Stimulated activated CD8-positive, alpha-beta memory T cell treated with anti-CD3 and anti-CD28 coated beads, Interleukin-4, amount 100 ng/mL, for 4 hours (primary cell): Measurements from ENCODE around the gene CLIP4.

Experiments
- DNase-seq, 2 donors: peaks; one replicate each; pipeline ENCODE4 v3.0.0-alpha.2; 2020; ENCODE audit warnings: low read depth in 2 of 2, low spot score in 1 of 2

Gene CLIP4

DNA sequence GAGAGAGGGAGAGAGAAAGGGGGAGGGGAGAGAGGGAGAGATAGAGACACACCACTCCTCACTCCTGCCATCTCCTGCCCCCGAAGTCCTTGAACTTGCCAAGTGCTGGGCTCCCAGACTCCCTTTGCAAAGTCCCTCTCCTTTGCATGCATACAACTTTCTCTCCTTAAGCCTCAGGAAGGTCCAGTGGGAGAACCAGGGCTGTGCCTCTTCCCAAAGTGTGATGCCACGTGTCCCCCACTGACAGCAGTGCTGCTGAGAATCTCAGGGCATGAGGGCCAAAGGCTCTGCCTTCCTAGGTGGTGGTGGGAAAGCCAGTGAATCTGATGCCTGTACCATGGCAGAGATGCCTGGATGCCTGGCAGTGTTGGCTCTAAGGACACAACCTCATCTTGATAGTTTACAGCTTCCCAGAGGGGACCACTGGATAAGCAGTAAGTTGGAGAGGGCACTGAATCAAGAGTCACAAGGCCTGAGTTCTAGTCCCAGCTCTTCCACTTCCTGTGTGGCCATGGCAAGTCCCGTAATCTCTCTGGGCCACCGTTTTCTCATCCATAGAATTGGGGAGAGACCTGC lies 103.4 kb downstream of the CLIP4 start:
- DNase-seq = no peak

DNA sequence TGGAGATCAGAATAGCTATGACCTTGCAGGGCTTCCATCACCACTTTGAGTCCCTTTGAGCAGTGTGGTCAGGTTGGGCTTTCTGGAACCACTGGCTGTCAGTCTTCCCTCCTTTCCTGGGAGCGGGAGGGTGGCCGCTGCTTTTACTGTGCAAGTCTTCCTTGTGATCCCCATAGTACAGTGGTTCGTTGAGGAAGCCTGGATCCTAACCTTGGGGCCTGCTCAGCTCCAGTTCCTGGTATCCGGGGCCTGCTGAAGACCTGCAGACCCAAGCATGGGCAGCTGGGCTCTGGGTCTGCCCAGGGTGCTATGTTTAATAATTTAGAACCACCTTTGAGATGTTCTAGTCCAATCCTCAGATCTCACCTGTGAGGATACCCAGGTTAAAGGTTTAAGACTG lies 104.2 kb downstream of the CLIP4 start:
- DNase-seq = no peak

DNA sequence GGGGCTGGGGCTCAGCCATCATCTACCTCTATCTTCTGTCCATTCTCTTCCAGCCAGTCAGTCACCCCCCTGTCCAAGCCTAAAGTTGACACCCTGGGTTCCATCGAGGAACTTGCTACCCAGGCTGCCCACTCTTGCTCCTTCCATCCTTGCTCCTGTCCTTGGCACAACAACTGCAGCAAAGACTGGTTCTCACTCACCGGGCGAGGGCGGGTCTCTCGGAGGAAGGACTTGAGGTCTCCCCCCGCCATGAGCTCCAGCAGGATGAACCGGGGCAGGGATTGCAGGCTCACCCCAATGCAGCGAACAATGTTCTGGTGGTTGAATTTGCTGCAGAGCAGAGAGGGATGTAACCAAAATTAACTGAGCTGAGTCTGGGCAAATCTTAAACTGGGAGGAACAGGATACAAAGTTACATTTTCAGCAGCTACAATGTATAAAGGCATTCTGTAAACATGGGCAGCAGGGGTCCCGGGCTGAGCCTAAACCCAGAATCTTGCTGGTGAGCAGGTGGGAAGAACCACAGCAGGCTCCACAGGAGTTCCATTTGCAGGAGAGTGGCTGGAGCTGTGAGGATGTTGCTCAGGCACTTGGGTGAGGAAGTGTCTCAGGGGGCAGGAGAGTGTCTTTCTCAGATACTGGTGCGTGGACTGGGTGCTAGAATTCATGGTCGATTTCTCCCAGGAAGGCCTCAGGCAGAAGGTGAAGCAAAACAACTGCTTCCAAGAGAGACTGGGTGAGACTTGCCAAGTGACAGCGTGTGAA lies 105.5 kb downstream of the CLIP4 start:
- DNase-seq = no peak

DNA sequence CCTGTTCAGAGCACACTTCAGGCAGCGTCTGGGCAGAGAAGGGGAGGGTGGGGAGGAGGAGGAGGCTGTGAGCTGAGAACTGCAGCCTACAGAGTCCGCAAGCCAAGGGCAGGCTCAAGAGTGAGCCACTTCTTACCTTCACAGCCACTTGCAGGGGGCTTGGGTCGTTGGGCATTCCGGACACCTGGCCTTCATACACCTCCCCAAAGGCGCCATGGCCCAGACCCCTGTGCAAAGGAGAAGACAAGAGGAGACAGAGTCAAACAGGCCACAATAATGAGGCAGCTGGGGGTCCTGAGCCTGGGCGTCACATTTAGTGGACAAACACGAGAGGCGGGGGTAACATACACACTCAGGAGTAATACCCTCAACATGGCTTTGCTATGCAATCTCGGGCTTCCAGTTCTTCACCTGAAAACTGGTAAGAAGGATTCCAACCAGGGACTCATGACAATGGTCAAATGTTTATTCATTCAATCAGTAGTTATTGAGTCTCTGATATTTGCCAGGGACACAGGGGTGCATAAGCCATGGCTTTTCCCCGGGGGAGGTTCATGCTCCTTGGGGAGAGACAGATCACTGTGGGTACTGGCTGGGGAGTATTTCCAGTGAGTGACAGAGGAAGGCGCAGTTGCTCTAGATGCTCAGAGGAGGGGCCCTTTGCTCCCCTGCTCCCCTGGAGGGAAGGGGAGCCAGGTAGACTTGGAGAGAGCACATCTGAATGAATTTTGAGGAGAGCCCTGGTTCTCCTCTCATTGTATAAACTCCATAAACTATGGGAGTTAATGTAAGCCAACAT lies 107.4 kb downstream of the CLIP4 start:
- DNase-seq = no peak

DNA sequence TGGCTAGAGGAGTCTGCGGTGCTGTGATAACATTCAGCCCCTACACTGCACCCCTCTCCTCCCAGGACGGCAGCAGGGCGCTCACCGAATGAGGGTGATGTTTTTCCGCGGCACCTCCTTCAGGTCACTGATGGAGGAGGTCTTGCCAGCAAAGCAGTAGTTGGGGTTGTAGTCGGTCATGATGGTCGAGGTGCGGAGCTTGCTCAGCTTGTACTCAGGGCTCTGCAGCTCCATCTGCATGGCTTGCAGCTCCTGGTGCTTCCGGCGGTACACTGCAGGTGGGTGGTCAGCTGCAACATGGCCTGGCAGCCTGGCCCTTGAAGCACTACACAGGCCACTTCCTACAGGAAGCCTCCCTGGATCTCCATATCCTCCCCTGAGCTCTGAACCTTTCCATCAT lies 108.0 kb downstream of the CLIP4 start:
- no peak for DNase-seq

DNA sequence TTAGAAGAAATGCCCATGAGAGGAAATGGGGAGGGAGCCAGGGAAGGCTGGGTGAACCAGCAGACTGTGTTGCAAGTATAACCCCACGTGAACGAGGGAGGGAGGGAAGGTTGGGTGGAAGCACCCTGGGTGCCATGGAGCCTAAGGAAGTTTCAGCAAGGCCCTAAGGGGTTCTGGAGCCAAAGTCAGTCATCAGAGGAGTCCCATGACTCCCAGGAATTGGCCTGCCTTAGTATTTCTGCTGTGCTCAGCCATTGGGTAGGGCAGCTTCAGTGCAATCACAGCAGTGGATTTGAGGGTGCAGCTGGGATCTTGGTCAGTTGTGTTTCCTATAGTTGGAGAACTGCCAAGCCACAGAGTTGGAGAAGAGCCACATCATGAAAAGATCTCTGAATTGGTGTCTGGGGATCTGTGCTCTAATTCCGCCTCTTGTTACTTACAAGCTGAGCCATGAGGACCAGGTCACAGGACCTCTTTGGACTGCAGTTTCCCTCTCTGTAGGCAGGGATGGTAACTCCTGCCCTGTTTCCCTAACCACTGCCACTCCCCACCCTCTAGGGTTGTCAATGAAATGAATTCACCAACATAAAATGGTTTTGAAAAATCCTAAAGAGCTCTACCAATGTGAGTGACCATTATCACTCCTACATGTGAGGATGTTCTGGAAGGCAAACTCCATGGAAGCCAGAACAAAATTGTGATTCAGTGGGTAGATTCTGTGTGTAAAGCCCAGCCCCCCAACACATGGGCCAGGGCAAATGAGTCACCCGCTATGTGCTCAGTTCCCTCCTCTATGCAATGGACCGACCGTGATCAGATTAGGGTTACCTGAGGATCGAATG lies 108.9 kb downstream of the CLIP4 start:
- no peak for DNase-seq

DNA sequence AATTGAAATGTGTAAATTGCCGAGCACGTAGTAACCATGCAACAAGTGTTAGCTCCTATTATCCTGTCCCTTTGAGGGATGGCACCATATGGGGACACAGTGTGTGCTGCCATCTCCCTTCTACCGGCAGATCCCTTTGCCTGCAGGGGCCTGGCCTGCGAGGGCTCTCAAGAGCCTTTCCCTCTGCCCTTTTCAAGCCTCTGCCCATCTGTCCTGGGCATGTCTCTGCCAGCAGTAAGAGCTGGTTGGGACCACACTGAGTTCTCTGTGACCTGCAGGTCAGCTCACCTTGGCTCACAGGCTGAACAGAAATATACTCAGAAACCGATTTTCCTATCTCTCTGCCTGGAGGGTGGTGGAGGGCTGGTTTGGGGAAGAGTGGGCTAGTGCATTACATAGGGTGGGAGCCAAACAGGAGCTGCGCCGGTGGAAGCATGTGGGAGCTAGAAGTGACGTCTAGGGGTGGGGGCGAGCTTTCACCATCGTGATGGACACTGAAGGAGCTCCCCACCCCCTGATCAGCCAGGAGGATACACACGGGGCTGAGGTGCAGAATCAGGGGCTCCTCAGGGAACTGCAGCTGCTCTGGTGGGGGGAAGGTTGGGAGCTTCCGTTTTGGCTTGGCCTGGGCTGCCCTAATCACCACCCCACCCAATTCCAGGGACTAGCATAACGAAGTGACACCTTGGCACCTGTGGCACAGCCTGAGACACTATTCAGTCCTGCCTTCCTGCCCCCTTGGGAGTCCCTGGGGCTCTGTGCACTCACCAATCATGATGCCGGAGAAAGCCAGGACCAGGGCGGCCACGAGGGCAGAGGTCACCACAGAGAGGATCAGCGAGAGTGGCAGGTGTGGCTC lies 109.7 kb downstream of the CLIP4 start:
- no peak for DNase-seq

DNA sequence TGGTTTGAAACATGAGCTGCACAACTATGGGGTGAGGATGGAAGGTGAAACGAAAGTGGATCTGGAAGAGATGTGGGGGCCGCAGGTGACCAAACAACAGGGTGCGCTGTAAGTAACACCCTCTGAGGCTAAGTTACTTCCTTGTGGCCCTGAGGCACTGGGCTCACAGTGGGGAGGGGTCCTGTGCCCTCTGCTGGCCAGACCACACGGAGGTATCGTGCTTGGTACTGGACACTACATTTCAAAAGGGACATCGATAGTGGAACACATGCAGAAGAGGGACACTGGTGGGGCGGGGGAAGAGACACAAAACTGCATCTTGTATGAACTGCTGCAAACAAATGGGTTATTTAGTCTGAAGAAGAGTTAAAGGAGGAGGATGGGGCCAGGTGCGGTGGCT lies 110.6 kb downstream of the CLIP4 start:
- DNase-seq = no peak

DNA sequence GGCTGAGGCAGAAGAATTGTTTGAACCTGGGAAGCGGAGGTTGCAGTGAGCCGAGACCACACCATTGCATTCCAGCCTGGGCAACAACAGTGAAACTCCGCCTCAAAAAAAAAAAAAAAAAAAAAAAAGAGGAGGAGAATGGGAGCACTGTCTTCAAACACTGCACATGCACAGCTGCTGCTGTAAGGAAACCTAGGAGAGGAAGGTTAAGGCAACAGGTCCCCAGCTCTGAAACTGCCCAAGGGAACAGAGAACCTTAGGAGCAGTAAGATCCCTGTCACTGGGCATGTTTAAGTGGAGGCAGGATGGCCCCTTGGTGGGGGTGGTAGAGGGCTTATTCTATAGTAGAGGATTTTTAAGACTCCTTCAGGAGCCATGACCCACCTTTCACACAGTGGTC lies 111.2 kb downstream of the CLIP4 start:
- no peak for DNase-seq

DNA sequence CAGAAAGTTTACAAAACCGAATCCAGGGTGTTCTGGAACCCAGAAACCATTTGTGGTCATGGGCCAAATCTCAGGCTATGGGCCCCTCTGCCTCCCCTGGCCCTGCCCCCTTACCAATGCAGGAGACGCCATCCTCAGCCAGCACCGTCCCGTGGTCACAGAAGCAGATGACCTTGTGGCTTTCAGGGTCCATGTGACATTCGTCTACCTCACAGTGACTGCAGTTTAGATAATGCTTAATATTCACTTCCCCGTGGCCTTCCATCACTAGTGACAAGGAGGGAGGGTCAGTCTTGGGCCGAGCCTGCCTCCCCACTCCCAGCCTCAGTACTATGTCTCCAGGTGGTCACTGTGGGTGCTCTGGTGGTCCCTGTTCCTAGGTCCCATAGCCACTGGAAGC lies 111.6 kb downstream of the CLIP4 start:
- no peak for DNase-seq

DNA sequence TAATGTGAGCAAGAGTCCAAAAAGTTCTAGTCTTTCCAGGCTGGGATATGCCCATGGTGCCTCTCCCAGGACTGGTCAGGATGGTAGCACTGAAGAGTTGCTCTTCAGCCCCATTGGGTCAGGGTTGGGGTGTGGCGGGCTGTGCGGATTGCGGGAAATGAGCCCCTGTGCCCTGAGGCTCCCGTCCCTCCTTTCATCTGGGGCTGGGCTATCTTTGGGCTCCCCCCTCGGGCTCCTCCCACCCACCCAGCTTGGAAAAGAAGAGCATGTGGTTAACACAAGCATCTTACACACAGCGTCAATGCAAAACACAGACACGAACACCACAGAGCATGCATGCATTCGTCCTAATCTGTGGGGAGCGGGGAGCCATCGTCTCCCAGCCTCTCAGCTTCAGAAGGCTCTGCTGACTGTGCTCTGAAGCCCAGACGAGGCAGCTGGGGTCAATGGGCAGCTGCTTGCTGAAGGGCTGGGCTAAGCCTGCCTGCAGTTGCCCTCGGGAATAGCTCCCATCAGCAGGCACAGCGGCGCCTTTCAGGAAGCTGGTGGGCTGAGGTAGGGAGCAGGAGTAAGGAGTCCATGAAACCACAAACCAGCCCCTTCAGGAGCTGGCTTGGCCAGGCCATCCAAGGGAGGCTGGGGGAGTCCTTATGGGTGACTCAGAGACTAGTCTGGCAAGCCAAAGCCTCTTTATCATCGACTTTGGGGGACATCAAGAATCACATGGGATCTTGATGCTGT lies 112.9 kb downstream of the CLIP4 start:
- DNase-seq = no peak

DNA sequence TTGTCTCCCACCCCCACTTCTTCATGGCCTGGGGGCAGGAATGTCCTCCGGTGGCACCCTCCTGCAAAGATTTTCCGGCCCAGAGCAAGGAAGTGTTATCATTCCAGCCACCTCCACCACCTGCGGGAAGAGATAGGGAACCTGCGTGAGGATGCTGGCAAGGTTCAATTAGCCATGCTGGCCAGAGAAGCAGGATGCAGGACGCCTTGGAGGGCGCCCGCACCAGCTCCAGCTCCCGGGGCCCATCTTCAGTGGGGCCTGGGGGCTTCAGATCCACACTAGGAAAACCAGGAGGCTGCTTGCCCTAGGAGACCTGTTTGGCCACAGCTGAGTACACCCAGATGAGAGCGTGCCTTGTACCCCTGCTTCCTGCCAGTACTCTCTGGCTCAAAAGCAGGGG lies 113.7 kb downstream of the CLIP4 start:
- no peak for DNase-seq

DNA sequence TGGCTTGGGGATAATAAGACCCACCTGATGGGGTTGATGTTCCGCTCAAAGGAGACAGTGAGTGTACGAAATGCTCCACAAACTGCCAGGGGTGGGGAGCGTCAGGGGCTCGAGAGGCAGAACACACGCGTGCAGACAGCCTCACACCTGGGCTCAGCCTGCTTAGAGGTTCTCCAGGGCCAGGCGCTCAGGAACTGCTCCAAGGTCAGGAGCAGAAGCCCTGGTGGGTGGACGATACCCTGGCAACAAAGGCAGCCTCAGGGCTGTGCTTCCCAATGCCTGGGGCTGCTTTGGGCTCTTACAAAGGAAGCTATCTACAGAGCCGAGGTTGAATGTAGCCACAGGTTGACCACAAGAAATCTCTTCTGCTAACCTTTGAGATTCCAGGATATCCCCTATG lies 114.4 kb downstream of the CLIP4 start:
- no peak for DNase-seq

DNA sequence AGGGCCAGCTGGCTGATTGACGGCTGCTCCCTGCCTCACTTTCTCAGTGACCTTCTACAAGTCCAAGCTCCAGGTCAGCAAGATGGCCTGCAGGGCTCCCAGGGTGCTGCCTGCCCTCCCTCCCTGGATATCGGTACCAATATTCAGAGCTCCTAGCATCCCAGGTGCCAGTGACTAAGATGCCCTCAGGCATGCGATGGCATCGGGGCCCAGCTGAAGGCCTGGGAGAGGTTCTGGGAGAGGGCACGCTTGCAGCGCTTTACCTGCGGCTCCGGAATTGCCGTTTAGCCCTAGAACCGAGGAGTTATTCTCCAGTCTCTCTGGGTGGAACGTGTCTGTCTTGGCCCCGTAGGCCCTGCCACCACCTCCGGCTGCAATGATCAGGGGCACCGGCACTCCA lies 116.8 kb downstream of the CLIP4 start:
- DNase-seq = no peak

DNA sequence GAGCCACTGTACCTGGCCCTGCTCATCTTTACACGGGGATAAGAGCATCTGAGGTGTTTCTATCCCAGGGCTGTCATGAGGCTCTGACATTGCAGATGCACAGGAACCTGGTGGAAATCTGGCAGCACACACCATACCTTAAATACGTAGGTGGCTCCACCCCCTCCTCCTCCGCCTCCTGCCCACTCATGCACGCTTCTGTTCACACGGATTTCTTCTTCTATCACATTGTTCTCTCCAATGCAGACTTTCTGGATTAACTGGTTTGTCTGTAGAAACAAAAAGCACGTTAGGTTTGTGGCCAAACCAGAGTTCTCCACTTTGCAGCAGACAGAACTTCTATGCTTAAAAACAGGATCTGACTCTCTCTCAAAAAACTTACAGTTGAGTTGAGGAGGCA lies 118.2 kb downstream of the CLIP4 start:
- DNase-seq = no peak

DNA sequence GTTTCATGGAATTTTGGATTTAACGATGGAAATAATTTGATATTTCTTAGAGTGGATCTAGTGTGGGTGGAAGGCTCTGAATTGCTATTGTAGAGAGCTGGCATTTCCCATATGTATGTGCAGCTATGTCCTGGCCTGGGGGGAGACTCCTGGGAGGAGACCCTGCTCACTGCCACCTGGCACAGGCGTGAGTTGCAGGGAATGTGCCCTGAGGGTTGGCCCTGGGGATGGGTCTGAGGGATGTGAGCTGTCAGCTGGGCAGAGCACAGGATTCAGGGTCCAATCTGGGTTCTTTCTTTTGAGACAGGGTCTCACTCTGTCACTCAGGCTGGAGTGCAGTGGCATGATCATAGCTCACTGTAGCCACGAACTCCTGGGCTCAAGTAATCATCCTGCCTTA lies 120.2 kb downstream of the CLIP4 start:
- no peak for DNase-seq

DNA sequence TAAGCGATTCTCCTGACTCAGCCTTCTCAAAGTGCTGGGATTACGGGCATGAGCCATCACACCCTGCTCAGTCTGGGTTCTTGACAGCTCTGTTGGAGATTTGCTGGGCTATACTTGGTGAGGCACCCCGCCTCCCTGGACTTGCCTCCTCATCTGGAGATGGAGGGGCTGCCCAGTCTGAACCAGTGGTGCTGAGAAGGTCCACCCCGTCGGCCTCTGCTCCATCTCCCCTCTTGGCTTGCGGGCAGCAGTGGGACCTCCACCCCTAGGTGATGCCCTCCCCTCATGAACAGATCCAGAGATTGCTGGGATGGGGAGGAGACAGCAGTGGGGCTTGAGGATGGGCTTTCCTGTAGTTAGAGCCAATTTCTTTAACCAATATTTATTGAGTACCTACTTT lies 120.9 kb downstream of the CLIP4 start:
- no peak for DNase-seq

DNA sequence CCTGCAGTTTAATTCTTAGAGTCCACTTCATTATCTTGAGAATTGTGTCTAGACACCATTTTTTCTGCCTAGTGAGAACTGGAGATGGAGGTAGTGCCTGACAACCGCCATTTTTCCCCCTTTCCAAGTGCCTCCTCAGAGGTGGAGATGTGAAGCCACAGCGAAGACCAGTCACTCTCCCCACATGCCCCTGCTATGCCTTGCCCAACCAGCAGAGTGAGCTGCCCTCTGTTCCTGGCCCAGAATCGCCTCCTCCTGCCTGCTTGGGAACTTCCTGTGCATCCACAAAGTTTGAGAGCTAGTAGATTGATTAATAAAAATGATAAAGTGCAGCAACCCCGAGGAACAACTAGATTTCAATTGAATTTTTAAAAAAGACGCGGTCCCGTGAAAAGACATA lies 123.3 kb downstream of the CLIP4 start:
- no peak for DNase-seq
